Measurements from ENCODE around the gene ATP5F1E. TPM values are rescaled to one million over a fixed set of nuclear protein-coding genes. Genes with fewer than 3 reads are reported as not detected.
A peak's percentile ranks its signal among the peaks of the same experiment; 100 is the strongest.

Gene ATP5F1E
- total and polyA plus RNA-seq, 10 of the 15 experiments (the other 5 are each of a cell fraction or from before 2014, with no cell fraction given) = 49.0 to 407 (median 117) TPM

DNA sequence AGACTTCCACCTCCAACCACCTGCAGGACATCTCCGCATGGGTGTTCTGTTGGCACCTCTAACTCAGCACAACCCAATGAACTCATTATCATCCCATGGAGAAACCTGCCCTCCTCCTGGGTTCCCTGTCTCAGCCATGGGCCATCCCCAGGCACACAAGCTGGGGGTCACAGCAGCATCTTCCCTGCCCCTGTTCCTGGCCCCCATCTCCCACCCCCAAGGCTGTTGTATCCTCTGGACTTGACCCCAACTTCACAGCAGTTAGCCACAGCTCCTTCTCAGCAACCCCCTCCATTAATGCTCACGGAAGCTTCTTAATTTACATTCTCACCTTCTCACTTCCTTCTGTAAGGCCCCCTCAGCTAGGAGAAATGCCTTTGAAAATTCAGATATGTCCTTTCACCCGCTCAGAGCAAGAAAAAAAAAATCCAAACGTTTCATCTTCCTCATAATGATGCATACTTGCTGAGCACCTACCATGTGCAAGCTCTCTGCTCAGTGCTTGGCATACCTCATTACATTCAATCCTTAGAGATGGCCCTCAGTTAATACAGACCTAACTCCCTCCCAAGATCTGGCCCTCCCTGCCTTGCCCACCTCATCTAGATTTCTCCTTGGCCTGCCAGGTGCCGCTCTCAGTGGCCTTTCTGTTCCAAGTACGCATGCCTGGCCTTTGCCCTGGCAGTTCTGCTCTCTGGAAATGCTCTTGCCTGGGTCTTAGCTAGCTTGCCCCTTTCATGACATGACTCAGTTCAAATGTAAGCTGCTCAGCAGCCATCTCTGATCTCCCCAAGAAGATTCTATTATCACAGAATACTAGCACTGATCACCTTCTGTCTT is 53.6 kb downstream of the ATP5F1E start:
- RAD21 ChIA-PET (ENCODE audit: unreplicated experiment) = interaction anchor here (0.5 to 3.8 kb wide), 12 partner anchors 15 to 516 kb away, joined by 3 to 25 read pairs (median 4); partner anchors contain the start of gene STX16

More for the DNA sequence above, 53.6 kb downstream of the ATP5F1E start:
- Histone ChIP-seq H3K27me3 (replicated peaks in 1 of 2; ENCODE audit: control insufficient read depth in 2 of 2, insufficient read depth in 2 of 2, low read length in 1 of 2) (no peaks in the 10 kb centered on the region), H3K4me3 (no peak overlapping the region), H3K4me1 (ENCODE audit: control insufficient read depth, insufficient read depth, low read length) (peaks cover 36% of the 10 kb centered on the region), H3K36me3 (ENCODE audit: control insufficient read depth in 2 of 2, insufficient read depth in 2 of 2, low read length in 1 of 2) (no peaks in the 10 kb centered on the region), H3K9ac (ENCODE audit: control insufficient read depth, insufficient read depth, low read length) (no peak overlapping the region), H2AFZ (ENCODE audit: control insufficient read depth, low read depth, low read length) (peak overlapping the region; percentile 46), H3K27ac (ENCODE audit: control insufficient read depth, insufficient read depth) (peak overlapping the region; percentile 10), H4K20me1 (ENCODE audit: control insufficient read depth, insufficient read depth) (no peaks in the 10 kb centered on the region), H3K9me3 (replicated peaks; ENCODE audit: control insufficient read depth, insufficient read depth, low read length) (peaks cover 2% of the 10 kb centered on the region; the same call in 2 of the 3 replicates), H3K4me2 (ENCODE audit: control insufficient read depth, insufficient read depth) (peak overlapping the region; percentile 53), H3K79me2 (ENCODE audit: control insufficient read depth, insufficient read depth, low read length) (peaks cover 24% of the 10 kb centered on the region)
- WGBS (ENCODE audit: insufficient coverage, insufficient replicate concordance, low lambda C conversion rate, missing lambda C conversion rate) = 56% methylated on average over 6 of the region's 6 CpGs
- intact Hi-C loops (cut with micrococcal nuclease; ENCODE audit: unreplicated experiment) = loop anchor here (2.0 kb wide), 1 partner anchor 72 kb away; no protein-coding TSS in a partner anchor
- POLR2A ChIA-PET = interaction anchor here (1.0 to 2.5 kb wide), 6 partner anchors 16 to 94 kb away, joined by 3 to 11 read pairs (median 4); partner anchors contain the start of gene ATP5F1E
- SMC1A ChIA-PET (ENCODE audit: uncharacterized antibody, unreplicated experiment) = interaction anchor here (0.7 to 3.0 kb wide), 8 partner anchors 8 to 799 kb away, joined by 3 to 16 read pairs (median 4); no protein-coding TSS in a partner anchor
- ATAC-seq (no peak), DNase-seq (ENCODE audit: low read depth, low spot score) (no peak), FAIRE-seq (no peak)
- CTCF ChIA-PET = interaction anchor here (0.7 to 2.0 kb wide), 7 partner anchors 14 to 497 kb away, joined by 3 to 6 read pairs (median 3); partner anchors contain the start of gene ATP5F1E
- in situ Hi-C loops (cut with MboI) = no loop called here
- no TSS peak for BruUV-seq (replicated peaks)
- TF ChIP-seq NRF1 (conservative IDR thresholded peaks at IDR 0.05; ENCODE audit: low read depth, low read length) = no peak
- TF ChIP-seq SPI1 (IDR thresholded peaks at IDR 0.05; ENCODE audit: borderline replicate concordance, insufficient read depth, low read depth, low read length) = peak; percentile 36; the same call in 1 of the 2 replicates
- TF ChIP-seq BHLHE40 (IDR thresholded peaks at IDR 0.05; ENCODE audit: borderline replicate concordance in 1 of 2, low read depth in 2 of 2, low read length in 1 of 2) = no peak
- TF ChIP-seq SREBF2 (IDR thresholded peaks at IDR 0.05; ENCODE audit: low read length) = no peak
- TF ChIP-seq GABPA (IDR thresholded peaks at IDR 0.05; ENCODE audit: low read depth) = no peak

Measured in GM12878 (cell line).